Fibroblast of lung (primary cell): ENCODE data around the gene USH2A. TPM values are rescaled to one million over a fixed set of nuclear protein-coding genes. Genes with fewer than 3 reads are reported as not detected.

Source experiments
- DNase-seq, 2 donors: peaks; one replicate each; pipeline versions ENCODE4 v3.0.0 to v3.0.0-alpha.2; 2010; ENCODE audit warnings: low read depth in 2 of 2
- H2AFZ ChIP-seq: 2 replicates; pipeline ENCODE4 v1.5.1; 2012; ENCODE audit warnings: low read length, control low read depth, inconsistent platforms
- H3K27ac ChIP-seq: 2 replicates; pipeline ENCODE4 v1.5.1; 2011; ENCODE audit warnings: low read length, control low read depth; ENCODE audit not compliant: insufficient read depth
- H3K27me3 ChIP-seq: 2 replicates; pipeline ENCODE4 v1.5.1; 2011; ENCODE audit warnings: mild to moderate bottlenecking, low read length; ENCODE audit not compliant: control insufficient read depth, insufficient read depth
- H3K36me3 ChIP-seq: 2 replicates; pipeline ENCODE4 v1.5.1; 2011; ENCODE audit warnings: low read length; ENCODE audit not compliant: control insufficient read depth, insufficient read depth
- H3K4me1 ChIP-seq: 2 replicates; pipeline ENCODE4 v1.5.1; 2011; ENCODE audit warnings: low read length; ENCODE audit not compliant: control insufficient read depth, insufficient read depth; ENCODE audit errors: extremely low read depth
- H3K4me2 ChIP-seq: 2 replicates; pipeline ENCODE4 v1.5.1; 2011; ENCODE audit warnings: low read length, control low read depth; ENCODE audit not compliant: insufficient read depth; ENCODE audit errors: extremely low read depth
- H3K4me3 ChIP-seq, 4 experiments: fragments of 200-600 bp in 1 of 4; sonication (generic) in 1 of 4; replicated peaks in 1 of 4; 2 replicates each; pipeline ENCODE4 v1.5.1; 2011 to 2016; ENCODE audit warnings: low read length in 4 of 4, low read depth in 3 of 4, mild to moderate bottlenecking in 3 of 4, control low read depth in 2 of 4, inconsistent platforms in 1 of 4, mixed read lengths in 1 of 4; ENCODE audit not compliant: insufficient read depth in 1 of 4; ENCODE audit errors: control extremely low read depth in 1 of 4
- H3K79me2 ChIP-seq: 2 replicates; pipeline ENCODE4 v1.5.1; 2012; ENCODE audit warnings: mild to moderate bottlenecking, low read length, inconsistent platforms; ENCODE audit not compliant: control insufficient read depth, insufficient read depth
- H3K9ac ChIP-seq: 2 replicates; pipeline ENCODE4 v1.5.1; 2011; ENCODE audit warnings: mild to moderate bottlenecking, low read length, control low read depth; ENCODE audit not compliant: insufficient read depth
- H3K9me3 ChIP-seq: 2 replicates; pipeline ENCODE4 v1.5.1; 2012; ENCODE audit warnings: low read depth, low read length; ENCODE audit not compliant: control insufficient read depth, insufficient read depth
- H4K20me1 ChIP-seq: 2 replicates; pipeline ENCODE4 v1.5.1; 2011; ENCODE audit warnings: low read length; ENCODE audit not compliant: control insufficient read depth, insufficient read depth; ENCODE audit errors: extremely low read depth
- CTCF ChIP-seq, 2 donors: IDR thresholded peaks in 1 of 2; conservative IDR thresholded peaks in 1 of 2; 1 replicate in 1 of 2; 2 replicates in 1 of 2; pipeline ENCODE4 v1.5.1; 2011 to 2012; ENCODE audit warnings: low read length in 2 of 2, control low read depth in 1 of 2, inconsistent platforms in 1 of 2, low read depth in 1 of 2, mild to moderate bottlenecking in 1 of 2
- EZH2 ChIP-seq: IDR thresholded peaks from 2 replicates; pipeline ENCODE4 v1.5.1; 2012; ENCODE audit warnings: low read length, control low read depth, mild to moderate bottlenecking; ENCODE audit errors: missing control alignments
- polyA plus RNA-seq, 2 donors: library from polyadenylated mRNA; depleted of rRNA in 1 of 2; stranded (reverse) in 1 of 2; unstranded in 1 of 2; fragments of >200 nt; gene quantifications; 2 replicates each; pipeline ENCODE4 v1.2.1, GENCODE V29; 2011 to 2012; ENCODE audit warnings: missing spikeins in 1 of 2
- total RNA-seq: library from RNA; depleted of rRNA; stranded (reverse); fragments of >200 nt; gene quantifications from 2 replicates; pipeline ENCODE4 v1.2.1, GENCODE V29; 2014

USH2A gene
- total and polyA plus RNA-seq, 2 donors (not counting 1 experiment from before 2014, with no cell fraction given), result under 0.01 to 0.01 TPM

- Histone ChIP-seq H2AFZ (no peak overlapping the region), H3K9ac (no peak overlapping the region), H4K20me1 (no peaks in the 10 kb centered on the region), H3K36me3 (no peaks in the 10 kb centered on the region), H3K27ac (no peak overlapping the region), H3K9me3 (no peaks in the 10 kb centered on the region), H3K79me2 (no peaks in the 10 kb centered on the region), H3K4me3 (no peak overlapping the region), H3K4me1 (no peaks in the 10 kb centered on the region), H3K27me3 (no peaks in the 10 kb centered on the region), H3K4me2 (no peak overlapping the region)
- no peak for DNase-seq
- TF ChIP-seq CTCF (conservative IDR thresholded peaks at IDR 0.05 in 1 of 2, IDR thresholded peaks at IDR 0.05 in 1 of 2; ENCODE audit: low read depth in 1 of 2, low read length in 2 of 2), result no peak
- TF ChIP-seq EZH2, result no peak
Observed at GRCh38 chr1:216261631-216262030, 161.6 kb downstream of the USH2A start.

GRCh38 chr1:216258856-216259255 is 164.4 kb downstream of the USH2A start:
- no peak overlapping the region for H2AFZ ChIP-seq
- DNase-seq, result no peak
- H3K36me3 ChIP-seq, result no peaks in the 10 kb centered on the region
- no peaks in the 10 kb centered on the region for H3K27me3 ChIP-seq
- no peak overlapping the region for H3K9ac ChIP-seq
- no peaks in the 10 kb centered on the region for H3K79me2 ChIP-seq
- H3K9me3 ChIP-seq, result no peaks in the 10 kb centered on the region
- H4K20me1 ChIP-seq, result no peaks in the 10 kb centered on the region
- H3K27ac ChIP-seq, result no peak overlapping the region
- H3K4me3 ChIP-seq, result no peak overlapping the region
- no peak overlapping the region for H3K4me2 ChIP-seq
- H3K4me1 ChIP-seq, result no peaks in the 10 kb centered on the region
- TF ChIP-seq EZH2 (no peak), CTCF (conservative IDR thresholded peaks at IDR 0.05 in 1 of 2, IDR thresholded peaks at IDR 0.05 in 1 of 2; ENCODE audit: low read depth in 1 of 2, low read length in 2 of 2) (no peak)

- Histone ChIP-seq H3K27ac (no peak overlapping the region), H3K4me2 (no peak overlapping the region), H3K27me3 (no peaks in the 10 kb centered on the region), H4K20me1 (no peaks in the 10 kb centered on the region), H3K4me3 (no peak overlapping the region), H3K36me3 (no peaks in the 10 kb centered on the region), H3K9me3 (no peaks in the 10 kb centered on the region), H2AFZ (no peak overlapping the region), H3K4me1 (no peaks in the 10 kb centered on the region), H3K9ac (no peak overlapping the region), H3K79me2 (no peaks in the 10 kb centered on the region)
- no peak for TF ChIP-seq CTCF (conservative IDR thresholded peaks at IDR 0.05 in 1 of 2, IDR thresholded peaks at IDR 0.05 in 1 of 2; ENCODE audit: low read depth in 1 of 2, low read length in 2 of 2)
- no peak for TF ChIP-seq EZH2
- no peak for DNase-seq
Observed at GRCh38 chr1:216258386-216258785, 164.9 kb downstream of the USH2A start.
